GM20431 (cell line): Measurements from ENCODE around the gene DNAAF8.
"Not testable (repeated sequence)": the region's sequence is repeated elsewhere in the genome, so short reads cannot be mapped to it uniquely, and the experiment has no call there.

Experiments used
- in situ Hi-C: fragments of 300-500 bp; cut with MseI, MboI; formaldehyde crosslinking; loops from one replicate; pipeline ENCODE4 v1.15.0; 2020; ENCODE audit warnings: low sequenced_read_pairs; ENCODE audit not compliant: unreplicated experiment

DNAAF8 gene

GRCh38 chr16:4714996-4715395 is 19.3 kb upstream of the DNAAF8 start:
- in situ Hi-C loops: no loop called here

GRCh38 chr16:4718466-4718865 is 15.9 kb upstream of the DNAAF8 start:
- in situ Hi-C loops: no loop called here

DNA sequence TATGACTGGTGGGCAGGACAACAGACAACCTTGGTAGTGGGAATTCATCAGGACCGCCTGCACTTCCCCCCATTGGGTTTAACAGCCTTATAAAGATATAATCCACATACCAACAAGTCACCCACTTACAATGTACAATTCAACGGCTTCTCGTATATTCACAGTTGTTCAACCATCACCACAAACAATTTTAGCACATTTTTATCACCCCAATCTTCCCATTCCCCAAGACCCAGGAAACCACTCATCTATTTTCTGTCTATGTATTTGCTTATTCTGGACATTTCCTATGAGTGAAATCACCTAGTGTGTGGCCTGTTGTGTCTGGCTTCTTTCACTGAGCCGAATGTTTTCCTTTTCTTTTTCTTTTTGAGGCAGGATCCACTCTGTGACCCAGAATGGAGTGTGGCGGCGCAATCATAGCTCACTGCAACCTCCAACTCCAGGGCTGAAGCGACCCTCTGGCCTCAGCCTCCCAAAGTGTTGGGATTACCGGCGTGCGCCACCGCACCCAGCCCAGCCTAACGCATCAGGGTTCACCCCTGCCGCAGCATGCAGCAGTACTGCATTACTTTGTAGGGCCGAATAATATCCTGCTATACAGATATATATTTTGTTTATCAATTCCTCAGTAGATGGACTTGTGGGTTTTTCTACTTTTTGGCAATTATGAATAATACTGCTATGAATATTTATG is 11.1 kb upstream of the DNAAF8 start:
- in situ Hi-C loops: no loop called here

GRCh38 chr16:4724661-4725270 is 9.6 kb upstream of the DNAAF8 start:
- in situ Hi-C loops: no loop called here

GRCh38 chr16:4726616-4727015 is 7.7 kb upstream of the DNAAF8 start:
- in situ Hi-C loops: no loop called here

GRCh38 chr16:4728676-4729075 is 5.7 kb upstream of the DNAAF8 start:
- in situ Hi-C loops: no loop called here

DNA sequence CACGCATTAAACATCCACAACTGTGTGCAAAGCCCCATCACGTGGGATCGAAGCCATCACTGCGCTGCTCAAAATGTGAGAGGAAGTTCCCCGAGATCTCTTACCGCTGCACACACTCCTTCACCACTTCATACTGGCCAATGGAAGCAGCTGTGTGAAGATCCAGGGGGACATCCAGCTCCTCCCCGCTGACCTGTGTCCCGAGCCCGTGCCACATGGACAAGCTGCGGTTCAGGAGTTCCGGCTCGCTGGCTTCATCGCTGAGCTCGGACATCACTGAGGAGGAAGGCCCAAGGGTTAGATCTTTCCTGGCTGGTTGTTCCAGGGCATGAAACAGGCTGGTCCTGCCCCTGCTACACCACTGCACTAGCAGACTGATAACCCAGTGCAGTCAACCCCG is 4.5 kb upstream of the DNAAF8 start:
- in situ Hi-C loops: no loop called here

- in situ Hi-C loops: no loop called here
These were observed 1.1 kb upstream of the DNAAF8 start for GRCh38 chr16:4733211-4733742.

DNA sequence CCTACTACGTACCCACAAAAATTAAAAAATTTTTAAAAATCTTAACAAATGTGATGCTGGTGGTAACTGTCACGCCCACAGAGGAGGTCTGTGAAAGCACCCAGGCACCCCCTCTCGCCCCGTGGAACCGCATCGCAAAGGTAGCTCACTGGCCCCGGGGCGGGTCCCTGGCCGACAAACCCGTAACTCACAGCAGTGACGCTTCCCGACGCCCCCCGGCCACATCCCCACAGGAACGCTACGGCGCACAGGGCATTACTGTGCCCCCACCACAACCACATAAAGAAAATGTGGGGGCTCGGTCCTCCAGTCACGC is 632 bp upstream of the DNAAF8 start:
- in situ Hi-C loops: no loop called here

- in situ Hi-C loops: no loop called here
These were observed 596 bp downstream of the DNAAF8 start for GRCh38 chr16:4734730-4735535.

DNA sequence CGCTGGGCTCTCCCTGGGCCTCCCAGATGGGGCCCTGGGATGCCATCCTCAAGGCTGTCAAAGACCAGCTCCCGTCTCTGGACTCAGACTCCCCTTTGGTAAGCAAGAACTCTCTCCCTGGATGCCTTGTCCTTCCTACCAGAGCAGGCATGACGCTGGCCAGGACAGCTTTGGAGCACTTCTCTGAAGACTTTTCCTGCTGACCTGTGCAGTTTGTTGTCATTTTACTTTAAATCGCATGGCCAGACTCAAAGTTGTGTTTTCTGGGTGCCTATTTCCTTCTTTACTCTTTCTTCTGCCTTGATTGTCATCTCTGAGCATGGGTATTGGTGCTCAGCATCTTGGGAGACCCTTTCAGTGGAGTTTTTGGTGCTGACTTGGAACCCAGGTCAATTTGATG is 2.2 kb downstream of the DNAAF8 start:
- in situ Hi-C loops: no loop called here

- in situ Hi-C loops: no loop called here
These were observed 3.2 kb downstream of the DNAAF8 start for GRCh38 chr16:4737545-4737944.

- in situ Hi-C loops: not testable (repeated sequence)
These were observed 4.0 kb downstream of the DNAAF8 start for GRCh38 chr16:4738370-4738769.

GRCh38 chr16:4743226-4743878 is 9.0 kb downstream of the DNAAF8 start:
- in situ Hi-C loops: no loop called here

DNA sequence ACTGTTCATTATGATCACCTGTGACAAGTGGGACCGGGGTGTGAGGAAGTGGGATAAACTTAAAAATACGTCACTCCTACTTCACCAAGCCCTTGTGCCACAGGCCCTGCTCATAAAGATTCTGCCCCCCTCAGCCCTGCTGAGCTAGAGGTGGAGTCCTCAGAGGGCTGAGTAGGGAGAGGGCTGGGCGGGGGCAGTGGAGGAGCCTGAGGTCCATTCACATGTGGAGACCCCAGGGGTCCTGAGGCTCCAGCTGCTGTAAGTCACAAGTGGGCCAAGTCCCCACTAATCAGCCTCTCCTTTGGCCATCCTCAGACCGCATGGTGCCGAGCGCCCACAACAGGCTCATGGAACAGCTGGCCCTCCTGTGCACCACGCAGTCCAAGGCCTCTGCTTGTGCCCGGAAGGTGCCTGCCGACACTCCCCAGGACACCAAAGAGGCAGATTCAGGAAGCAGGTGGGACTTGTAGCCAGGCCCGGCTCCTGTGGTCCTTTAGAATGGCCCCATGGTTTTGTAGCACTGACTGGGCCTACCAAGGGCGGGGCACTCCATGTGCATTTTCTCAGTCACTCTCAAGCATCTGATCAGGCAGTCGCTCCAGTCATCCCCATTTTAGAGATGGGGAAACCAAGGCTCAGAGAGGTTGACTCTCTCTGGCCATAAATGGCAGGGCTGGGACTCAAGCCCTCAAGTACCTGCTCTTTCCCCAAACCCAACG is 10.4 kb downstream of the DNAAF8 start:
- in situ Hi-C loops: no loop called here

- in situ Hi-C loops: no loop called here
These were observed 10.9 kb downstream of the DNAAF8 start for GRCh38 chr16:4745274-4745569.

DNA sequence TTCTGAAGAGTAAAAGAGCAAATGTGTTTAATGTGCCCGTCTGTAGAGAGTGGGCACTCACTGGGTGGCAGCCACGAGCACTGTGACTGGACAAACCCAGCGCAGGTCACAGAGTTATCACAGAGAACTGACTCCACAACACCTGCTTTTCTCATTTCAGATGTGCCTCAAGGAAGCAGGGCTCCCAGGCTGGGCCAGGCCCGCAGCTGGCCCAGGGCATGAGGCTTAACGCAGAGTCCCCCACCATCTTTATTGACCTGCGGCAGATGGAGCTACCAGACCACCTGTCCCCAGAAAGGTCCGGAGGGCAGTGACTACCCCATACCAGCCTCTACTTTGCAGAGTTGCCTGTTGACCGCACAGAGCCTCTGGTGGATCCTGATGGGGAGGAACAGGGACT is 11.9 kb downstream of the DNAAF8 start:
- in situ Hi-C loops: no loop called here

- in situ Hi-C loops: no loop called here
These were observed 12.7 kb downstream of the DNAAF8 start for GRCh38 chr16:4746991-4747574.

GRCh38 chr16:4747906-4748681 is 13.8 kb downstream of the DNAAF8 start:
- in situ Hi-C loops: no loop called here
